HL-60 (cell line): Measurements from ENCODE around the gene RIPK3.
"Not testable (repeated sequence)": the region's sequence is repeated elsewhere in the genome, so short reads cannot be mapped to it uniquely, and the experiment has no call there.

ENCODE experiments used
- DNase-seq, 2 experiments: peaks; one replicate each; pipeline ENCODE4 v3.0.0-alpha.2; 2010 to 2020; ENCODE audit warnings: low read depth in 1 of 2, low spot score in 1 of 2
- H3K27ac ChIP-seq: fragments of 250-450 bp; sonication (Bioruptor Pico); replicated peaks from 2 replicates; pipeline ENCODE4 v1.5.1; 2020; ENCODE audit warnings: mild to moderate bottlenecking, moderate library complexity
- H3K27me3 ChIP-seq: fragments of 250-450 bp; sonication (Bioruptor Pico); 2 replicates; pipeline ENCODE4 v1.5.1; 2021; ENCODE audit warnings: mild to moderate bottlenecking, moderate library complexity; ENCODE audit not compliant: insufficient read depth, poor library complexity, severe bottlenecking
- H3K4me3 ChIP-seq: replicated peaks from 2 replicates; pipeline ENCODE4 v1.5.1; 2011; ENCODE audit warnings: mild to moderate bottlenecking, control low read depth, low read length; ENCODE audit not compliant: insufficient read depth
- GABPA ChIP-seq: IDR thresholded peaks from 2 replicates; pipeline ENCODE4 v1.6.1; 2012; ENCODE audit warnings: low read depth
- POLR2AphosphoS5 ChIP-seq: IDR thresholded peaks from 2 replicates; pipeline ENCODE4 v1.6.1; 2012; ENCODE audit warnings: low read depth
- SPI1 ChIP-seq: IDR thresholded peaks from 2 replicates; pipeline ENCODE4 v1.6.1; 2012; ENCODE audit warnings: low read depth, mild to moderate bottlenecking, borderline replicate concordance
- long read RNA-seq: library from polyadenylated mRNA; unstranded; transcript quantifications from one replicate; pipeline ENCODE4 v2.0.0, GENCODE V29; 2020
- TF ChIP-seq, protein P1 (sequence below): IDR thresholded peaks from 2 replicates; pipeline ENCODE4 v1.6.1; 2012; ENCODE audit warnings: low read depth; ENCODE audit not compliant: insufficient replicate concordance
- TF ChIP-seq, protein P2 (sequence below): IDR thresholded peaks from one replicate; pipeline ENCODE4 v1.5.1; 2011; ENCODE audit warnings: low read length, control low read depth, inconsistent platforms; ENCODE audit not compliant: insufficient read depth

Gene RIPK3
- long read RNA-seq = 0 reads

DNA sequence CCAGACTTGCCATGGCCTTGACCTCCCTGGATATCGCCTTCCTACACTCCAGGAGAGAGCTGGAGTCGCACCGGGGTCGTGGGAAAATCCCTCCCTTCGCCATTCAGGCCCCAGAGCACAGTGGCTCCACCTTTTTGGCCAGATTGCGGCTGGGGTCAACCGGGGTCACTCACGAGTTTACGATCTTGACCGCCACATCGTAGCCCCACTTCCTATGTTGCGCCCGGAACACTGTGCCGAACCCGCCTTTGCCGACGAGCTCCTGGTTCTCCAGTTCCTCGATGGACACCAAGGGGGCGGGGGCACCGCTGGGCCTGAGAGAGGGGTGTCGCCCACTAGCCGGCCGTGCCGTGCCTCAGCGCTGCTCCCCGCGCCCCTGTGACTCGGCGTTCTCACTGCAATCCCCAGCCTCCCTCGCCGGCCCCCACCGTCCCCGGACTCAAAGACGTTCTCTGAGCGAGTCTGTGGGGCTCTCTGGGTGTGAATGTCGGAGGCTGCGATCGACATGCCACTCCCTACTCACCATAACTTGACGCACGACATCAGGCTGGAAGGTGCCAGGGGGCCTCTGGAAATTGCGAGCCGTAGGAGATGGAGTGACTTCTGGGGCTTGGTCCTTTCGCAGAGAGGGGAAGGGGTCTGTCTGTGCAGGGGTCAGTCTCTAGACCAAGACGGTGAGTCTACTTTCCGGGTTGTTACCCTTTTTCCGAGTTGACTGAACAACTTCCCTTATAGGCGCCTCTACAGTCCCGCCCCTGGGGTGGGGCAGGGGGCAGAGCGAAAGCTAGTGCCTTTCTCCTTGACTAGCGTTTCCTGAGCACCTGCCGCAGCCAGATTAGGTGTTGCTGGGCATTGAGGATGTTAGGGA lies at the start of gene RIPK3:
Gene RIPK3, minus strand, starts transcription at position 708 of the 868 bp plus-strand sequence. Its CDS starts 165 bp downstream, at position 543.
- peak in 1 of 2 experiments; percentile 70 for DNase-seq
- H3K4me3 ChIP-seq = peak within 1 kb of the TSS; percentile 46
- TF ChIP-seq, protein P1, sequence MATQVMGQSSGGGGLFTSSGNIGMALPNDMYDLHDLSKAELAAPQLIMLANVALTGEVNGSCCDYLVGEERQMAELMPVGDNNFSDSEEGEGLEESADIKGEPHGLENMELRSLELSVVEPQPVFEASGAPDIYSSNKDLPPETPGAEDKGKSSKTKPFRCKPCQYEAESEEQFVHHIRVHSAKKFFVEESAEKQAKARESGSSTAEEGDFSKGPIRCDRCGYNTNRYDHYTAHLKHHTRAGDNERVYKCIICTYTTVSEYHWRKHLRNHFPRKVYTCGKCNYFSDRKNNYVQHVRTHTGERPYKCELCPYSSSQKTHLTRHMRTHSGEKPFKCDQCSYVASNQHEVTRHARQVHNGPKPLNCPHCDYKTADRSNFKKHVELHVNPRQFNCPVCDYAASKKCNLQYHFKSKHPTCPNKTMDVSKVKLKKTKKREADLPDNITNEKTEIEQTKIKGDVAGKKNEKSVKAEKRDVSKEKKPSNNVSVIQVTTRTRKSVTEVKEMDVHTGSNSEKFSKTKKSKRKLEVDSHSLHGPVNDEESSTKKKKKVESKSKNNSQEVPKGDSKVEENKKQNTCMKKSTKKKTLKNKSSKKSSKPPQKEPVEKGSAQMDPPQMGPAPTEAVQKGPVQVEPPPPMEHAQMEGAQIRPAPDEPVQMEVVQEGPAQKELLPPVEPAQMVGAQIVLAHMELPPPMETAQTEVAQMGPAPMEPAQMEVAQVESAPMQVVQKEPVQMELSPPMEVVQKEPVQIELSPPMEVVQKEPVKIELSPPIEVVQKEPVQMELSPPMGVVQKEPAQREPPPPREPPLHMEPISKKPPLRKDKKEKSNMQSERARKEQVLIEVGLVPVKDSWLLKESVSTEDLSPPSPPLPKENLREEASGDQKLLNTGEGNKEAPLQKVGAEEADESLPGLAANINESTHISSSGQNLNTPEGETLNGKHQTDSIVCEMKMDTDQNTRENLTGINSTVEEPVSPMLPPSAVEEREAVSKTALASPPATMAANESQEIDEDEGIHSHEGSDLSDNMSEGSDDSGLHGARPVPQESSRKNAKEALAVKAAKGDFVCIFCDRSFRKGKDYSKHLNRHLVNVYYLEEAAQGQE = no peak
- TF ChIP-seq GABPA (no peak), POLR2AphosphoS5 (no peak), SPI1 (no peak)
- TF ChIP-seq, protein P2, sequence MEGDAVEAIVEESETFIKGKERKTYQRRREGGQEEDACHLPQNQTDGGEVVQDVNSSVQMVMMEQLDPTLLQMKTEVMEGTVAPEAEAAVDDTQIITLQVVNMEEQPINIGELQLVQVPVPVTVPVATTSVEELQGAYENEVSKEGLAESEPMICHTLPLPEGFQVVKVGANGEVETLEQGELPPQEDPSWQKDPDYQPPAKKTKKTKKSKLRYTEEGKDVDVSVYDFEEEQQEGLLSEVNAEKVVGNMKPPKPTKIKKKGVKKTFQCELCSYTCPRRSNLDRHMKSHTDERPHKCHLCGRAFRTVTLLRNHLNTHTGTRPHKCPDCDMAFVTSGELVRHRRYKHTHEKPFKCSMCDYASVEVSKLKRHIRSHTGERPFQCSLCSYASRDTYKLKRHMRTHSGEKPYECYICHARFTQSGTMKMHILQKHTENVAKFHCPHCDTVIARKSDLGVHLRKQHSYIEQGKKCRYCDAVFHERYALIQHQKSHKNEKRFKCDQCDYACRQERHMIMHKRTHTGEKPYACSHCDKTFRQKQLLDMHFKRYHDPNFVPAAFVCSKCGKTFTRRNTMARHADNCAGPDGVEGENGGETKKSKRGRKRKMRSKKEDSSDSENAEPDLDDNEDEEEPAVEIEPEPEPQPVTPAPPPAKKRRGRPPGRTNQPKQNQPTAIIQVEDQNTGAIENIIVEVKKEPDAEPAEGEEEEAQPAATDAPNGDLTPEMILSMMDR = no peak
- H3K27me3 ChIP-seq = peaks cover 6% of the 10 kb centered on the region
- H3K27ac ChIP-seq = peak within 1 kb of the TSS; percentile 36

DNA sequence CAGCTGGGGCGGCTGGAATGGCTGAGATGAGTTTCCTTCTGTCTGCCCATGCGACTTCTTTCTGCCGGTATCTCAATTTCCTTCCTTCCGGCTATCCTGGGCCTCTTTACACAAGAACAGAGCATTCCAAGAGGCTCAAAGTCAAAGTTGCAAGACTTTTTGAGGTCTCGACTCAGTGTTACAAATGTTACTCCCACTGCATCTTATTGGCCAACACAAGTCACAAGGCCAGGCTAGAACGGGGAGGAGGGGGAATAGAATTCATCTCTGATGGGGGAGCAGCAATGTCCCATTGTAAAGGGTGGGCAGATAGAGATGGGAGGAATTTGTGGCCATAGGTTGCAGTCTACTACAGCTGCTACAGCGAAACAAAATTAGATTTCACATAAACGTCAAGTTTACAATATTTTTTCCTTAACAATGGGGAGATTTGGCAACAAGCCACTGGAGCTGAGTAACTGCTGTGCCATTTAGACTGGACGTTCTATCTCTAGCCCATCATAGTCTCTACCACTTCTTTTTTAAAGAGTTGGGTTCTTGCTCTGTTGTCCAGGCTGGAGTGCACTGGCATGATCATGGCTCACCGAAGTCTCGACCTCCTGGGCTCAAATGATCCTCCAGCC lies 49.5 kb upstream of the RIPK3 start:
- no peak for TF ChIP-seq GABPA
- TF ChIP-seq, protein P1 = no peak
- TF ChIP-seq, protein P2 = no peak
- TF ChIP-seq POLR2AphosphoS5 = no peak
- TF ChIP-seq SPI1 = no peak
- Histone ChIP-seq H3K27me3 (no peaks in the 10 kb centered on the region), H3K4me3 (no peak overlapping the region), H3K27ac (no peak overlapping the region)
- no peak for DNase-seq

DNA sequence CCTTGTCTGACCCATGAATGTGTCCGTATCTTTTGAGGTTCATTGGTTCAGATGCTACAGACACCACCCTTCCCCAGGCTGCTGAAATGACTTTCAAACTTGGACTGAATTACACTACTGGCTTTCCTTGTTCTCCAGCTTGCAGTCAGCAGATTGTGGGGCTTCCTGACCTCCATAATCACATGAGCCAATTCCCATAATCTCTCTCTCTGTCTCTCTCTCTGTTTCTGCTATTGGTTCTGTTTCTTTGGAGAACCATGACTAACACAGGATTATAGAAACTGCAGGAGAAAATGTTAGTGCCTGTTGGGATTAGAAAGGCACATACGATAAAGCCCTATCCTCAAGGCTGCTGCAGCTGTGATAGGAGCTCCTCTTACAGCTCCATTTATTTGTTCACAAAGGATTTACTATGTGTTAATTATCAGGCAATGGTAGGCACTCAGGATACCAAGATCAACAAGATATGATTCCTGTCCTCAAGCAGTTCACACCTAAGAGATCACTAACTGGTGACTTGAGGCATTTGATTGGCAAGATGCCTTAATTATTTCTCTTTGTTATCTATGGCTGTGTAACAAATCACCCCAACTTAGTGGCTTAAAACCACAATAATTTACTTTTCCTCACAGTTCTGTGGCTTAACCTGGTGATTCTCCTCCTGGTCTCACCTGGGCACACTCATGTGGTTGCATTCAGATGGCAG lies 48.8 kb upstream of the RIPK3 start:
- TF ChIP-seq, protein P1 = no peak
- TF ChIP-seq GABPA (no peak), SPI1 (no peak), POLR2AphosphoS5 (no peak)
- TF ChIP-seq, protein P2 = no peak
- no peak overlapping the region for H3K4me3 ChIP-seq

DNA sequence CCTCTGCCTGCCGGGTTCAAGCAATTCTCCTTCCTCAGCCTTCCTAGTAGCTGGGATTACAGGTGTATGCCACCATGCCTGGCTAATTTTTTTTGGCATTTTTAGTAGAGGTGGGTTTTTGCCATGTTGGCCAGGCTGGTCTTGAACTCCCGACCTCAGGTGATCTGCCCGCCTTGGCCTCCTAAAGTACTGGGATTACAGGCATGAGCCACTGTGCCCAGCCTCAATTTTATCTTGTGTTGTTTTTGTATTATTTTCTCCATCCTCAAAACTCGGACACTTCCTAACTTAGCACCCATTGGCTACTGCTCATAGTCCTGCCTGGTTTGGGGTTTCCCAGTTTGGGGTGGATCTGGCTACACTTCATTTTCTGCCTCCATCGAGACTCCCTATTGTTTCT lies 47.8 kb upstream of the RIPK3 start:
- not testable (repeated sequence) for H3K27me3 ChIP-seq, DNase-seq, H3K27ac ChIP-seq, H3K4me3 ChIP-seq

More for the DNA sequence above, 48.8 kb upstream of the RIPK3 start:
- Histone ChIP-seq H3K27me3 (no peaks in the 10 kb centered on the region), H3K27ac (no peak overlapping the region)
- DNase-seq = no peak
